NK-92 (cell line): Measurements from ENCODE around the gene COQ9.
"Not testable (repeated sequence)": the region's sequence is repeated elsewhere in the genome, so short reads cannot be mapped to it uniquely, and the experiment has no call there.

ENCODE experiments used
- DNase-seq: peaks from one replicate; lab custom pipeline; 2025; ENCODE audit not compliant: unreplicated experiment; lab: John Stamatoyannopoulos, UW

COQ9 gene

GRCh38 chr16:57426356-57426755 is 20.9 kb upstream of the COQ9 start:
- DNase-seq, result no peak

GRCh38 chr16:57427307-57427706 is 20.0 kb upstream of the COQ9 start:
- no peak for DNase-seq

DNA sequence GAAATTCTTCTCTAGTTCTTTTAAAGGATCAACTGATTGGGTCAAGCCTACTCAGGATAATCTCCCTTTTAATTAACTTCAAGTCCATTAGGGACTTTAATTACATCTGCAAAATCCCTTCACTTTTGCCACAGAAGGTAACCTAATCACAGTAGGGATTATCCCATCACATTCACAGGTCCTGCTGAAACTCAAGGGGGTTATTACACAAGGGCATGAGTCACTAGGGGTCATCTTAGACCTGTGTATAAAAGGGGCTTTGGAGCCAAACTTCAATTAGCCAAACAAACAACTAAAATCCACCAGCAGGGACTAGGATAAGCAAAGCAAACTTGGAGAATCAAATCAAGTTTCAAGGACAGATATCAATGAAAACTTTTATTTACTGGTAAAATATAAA is 19.5 kb upstream of the COQ9 start:
- DNase-seq, result no peak

- no peak for DNase-seq
Observed at GRCh38 chr16:57430955-57431354, 16.3 kb upstream of the COQ9 start.

- no peak for DNase-seq
Observed at GRCh38 chr16:57432505-57432904, 14.8 kb upstream of the COQ9 start.

DNA sequence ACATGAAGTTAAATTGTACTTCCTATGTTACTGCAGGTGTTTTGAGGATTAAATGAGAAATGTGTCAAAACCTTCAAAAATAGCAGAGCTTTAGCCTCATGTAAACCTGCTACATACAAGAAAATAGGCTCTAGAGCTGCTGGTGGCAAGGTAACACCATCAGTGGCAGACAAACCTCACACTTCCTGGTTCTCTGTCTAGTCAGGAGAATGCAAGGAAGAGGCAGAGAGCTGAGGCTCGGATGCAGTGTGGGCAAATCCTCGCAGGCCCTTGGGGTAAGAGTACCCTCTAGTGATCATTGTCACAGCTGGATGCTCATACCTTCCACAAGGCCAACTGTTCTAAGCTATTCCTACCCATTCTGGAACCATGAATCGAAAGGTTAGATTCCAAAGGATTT is 14.3 kb upstream of the COQ9 start:
- DNase-seq, result no peak

- no peak for DNase-seq
Observed at GRCh38 chr16:57434003-57434402, 13.3 kb upstream of the COQ9 start.

DNA sequence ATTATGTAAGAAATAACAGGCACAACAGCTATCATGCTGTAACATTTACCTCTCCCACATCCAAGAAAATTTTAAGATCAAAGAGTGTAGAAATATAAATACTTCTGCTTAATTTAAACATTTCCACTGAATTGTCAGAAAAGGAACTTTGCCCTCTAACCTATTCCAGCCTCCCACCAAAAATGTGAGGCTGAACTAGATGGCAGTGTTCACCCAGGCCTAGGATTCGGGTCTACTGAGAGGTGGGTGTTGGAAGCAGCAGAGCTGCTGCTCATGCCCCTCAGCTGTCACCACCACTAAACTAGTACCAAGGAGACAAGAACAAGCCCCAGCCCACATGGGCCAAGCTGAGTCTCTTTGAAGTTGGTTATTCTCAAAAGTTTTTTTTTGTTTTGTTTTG is 11.4 kb upstream of the COQ9 start:
- DNase-seq, result no peak

DNA sequence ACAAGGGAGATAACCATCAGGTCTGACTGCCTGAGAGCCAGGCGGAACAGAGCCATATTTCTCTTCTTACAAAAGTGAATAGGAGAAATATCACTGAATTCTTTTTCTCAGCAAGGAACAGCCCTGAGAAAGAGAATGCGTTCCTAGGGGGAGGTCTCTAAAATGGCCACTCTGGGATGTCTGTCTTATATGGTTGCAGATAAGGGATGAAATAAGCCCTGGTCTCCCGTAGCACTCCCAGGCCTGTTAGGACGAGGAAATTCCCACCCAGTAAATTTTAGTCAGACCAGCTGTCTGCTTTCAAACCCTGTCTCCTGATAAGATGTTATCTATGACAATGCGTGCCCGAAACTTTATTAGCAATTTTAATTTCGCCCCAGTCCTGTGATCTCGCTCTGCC is 7.3 kb upstream of the COQ9 start:
- DNase-seq, result not testable (repeated sequence)

- not testable (repeated sequence) for DNase-seq
Observed at GRCh38 chr16:57440551-57440950, 6.7 kb upstream of the COQ9 start.

GRCh38 chr16:57444711-57445110 is 2.6 kb upstream of the COQ9 start:
- DNase-seq, result no peak

DNA sequence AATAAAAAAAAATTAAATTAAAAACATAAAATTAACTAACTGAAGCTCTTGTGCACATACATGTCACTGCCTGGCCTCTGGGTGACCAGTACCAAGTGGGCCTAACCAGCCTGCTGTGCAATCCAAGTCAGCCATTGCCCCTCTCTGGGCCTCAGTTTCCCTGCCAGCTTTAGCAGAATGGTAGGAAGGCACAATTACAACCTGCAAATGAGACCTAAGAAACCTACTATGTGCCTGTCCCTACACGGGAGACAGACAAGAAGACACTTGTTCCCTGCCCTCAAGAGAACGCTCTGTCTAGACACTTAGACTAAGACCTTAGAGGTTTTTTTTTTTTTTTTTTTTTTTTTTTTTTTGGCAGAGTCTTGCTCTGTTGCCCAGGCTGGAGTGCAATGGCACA is 1.8 kb upstream of the COQ9 start:
- no peak for DNase-seq

DNA sequence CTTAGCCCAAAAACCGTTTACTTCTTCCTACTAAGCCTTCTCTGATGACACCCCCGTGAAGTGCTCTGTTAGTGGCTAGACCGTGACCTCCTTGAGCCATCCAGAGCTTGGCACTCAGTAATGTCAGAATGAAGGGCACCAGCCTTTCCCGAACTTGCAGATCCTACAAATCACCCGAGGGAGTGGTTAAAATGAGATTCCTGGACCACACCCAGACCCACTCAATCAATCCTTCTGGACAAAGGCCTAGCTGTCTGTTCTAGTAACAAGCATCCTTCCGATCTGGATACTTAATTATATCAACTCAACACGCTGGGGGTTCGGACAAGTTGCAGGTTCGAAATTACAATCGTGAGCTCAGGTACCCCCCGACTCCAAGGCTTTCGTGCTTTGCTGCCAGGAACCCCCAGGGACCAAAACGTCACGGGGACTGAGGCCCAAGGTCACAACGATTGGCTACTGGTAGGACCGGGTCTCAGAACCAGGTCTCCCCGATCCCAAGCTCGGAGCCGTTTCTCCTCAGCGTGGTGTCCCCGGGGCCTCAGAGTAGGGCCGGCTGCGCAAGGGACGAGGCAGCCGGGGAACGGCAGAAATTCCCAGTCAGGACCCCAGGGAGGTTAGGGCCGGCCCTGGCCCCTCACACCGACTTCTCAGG is 621 bp upstream of the COQ9 start:
- DNase-seq, result no peak

DNA sequence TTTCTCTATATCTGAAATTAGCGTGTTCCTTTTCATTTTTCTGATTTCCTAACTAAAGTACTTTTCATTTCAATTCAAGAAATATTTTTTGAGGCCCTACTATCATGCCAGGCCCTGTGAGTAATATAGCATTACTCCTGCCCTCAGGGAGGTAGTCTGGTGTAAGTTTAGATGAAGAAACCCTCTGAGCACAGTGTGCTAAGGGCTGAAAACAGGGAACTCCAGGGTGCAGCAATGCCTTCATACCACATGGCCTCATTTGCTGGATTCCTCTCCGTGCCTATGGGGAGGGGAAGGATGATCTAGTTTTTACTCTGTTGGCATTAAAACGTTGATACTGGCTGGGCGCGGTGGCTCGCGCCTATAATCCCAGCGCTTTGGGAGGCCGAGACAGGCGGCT is 4.7 kb downstream of the COQ9 start:
- no peak for DNase-seq

DNA sequence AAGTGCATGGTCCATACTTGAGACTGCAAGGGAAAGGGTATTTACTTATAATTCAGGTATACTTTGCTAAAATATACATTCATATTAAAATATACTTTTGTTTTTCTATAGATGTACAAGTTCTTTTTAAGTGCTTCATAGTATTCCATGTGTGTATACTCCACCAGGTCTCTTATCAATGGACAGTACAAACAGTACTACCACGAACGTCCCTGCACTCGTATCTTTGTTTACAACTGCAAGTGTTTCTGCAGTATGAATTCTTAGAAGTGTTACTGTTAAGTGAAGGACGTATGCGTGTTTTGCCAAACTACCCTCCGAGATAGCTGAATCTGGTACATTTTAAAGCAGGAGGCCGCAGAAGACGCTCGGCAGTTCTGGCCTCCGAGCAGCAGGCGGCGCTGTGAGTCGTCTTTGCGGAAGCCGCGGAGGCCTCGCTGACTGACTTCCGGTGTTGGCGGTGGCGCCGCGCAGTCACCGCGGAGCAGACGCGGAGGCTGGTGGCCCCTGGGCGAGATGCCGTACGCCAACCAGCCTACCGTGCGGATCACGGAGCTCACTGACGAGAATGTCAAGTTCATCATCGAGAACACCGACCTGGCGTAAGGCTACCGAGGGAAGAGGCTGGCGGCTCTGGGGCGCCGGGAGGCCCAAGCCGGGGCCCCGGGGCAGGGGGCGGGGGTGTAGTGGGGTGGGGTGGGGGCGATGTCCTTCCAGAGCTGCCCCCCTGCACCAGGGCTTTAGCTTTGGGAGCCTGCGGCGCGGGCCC is 15.1 kb downstream of the COQ9 start, which contains the start of gene POLR2C:
Gene POLR2C (plus strand): TSS at position 471 of the 769 bp plus-strand sequence. CDS start 46 bp downstream, at position 517.
- peak; percentile 15 for DNase-seq

DNA sequence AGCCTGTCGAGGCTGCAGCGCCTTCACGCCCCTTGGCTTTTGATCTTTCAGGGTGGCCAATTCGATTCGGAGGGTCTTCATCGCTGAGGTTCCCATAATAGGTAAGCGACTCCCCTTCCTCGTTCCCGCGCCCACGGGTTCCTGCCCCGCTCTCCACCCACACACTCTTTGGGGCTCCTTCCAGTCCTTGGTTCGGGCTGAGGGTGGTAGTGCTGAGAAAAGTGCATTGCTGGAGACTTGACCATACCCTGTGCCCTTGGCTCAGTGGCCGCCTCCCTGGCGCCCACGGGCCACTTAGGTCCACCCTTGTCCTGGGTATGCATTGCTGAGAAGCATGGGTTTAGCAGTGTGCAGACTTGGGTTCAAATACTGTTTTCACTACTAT is 15.7 kb downstream of the COQ9 start:
- DNase-seq, result no peak

- DNase-seq, result no peak
Observed at GRCh38 chr16:57464523-57464922, 17.2 kb downstream of the COQ9 start.

DNA sequence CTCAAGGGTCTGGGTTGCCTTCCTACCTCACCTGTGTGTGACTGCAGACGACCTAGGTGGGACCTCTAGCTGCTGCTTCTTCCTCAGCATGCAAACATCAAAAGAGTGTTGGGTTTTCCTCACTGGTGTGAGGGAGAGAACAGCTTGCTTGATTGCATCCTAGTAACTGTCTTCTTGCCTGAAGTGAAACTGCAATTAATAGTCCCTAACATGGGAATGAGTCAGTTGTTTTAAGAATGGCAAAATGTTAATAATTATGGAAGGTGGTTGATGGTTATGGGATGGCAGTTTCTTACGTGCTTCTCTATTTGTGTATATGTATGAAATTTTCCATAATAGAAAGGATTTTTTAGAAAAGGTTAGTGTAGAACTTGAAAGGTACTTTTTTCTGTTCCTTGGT is 21.1 kb downstream of the COQ9 start:
- DNase-seq, result no peak

DNA sequence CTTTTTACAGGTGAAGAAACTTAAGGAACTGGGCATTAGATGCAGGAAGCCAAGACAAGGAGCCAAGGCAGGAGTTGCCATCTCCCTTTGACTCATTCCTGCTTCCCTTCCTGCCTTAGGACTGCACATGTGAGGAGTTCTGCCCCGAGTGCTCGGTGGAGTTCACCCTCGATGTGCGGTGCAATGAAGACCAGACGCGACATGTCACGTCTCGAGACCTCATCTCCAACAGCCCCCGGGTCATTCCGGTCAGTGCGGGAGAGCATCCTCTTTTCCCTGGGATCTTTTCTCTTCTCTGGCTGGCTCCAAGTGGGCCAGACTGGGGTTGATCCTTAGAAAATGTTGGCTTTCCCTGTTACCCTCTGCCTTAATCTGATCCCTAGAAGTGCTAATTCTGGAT is 21.8 kb downstream of the COQ9 start:
- DNase-seq, result no peak

DNA sequence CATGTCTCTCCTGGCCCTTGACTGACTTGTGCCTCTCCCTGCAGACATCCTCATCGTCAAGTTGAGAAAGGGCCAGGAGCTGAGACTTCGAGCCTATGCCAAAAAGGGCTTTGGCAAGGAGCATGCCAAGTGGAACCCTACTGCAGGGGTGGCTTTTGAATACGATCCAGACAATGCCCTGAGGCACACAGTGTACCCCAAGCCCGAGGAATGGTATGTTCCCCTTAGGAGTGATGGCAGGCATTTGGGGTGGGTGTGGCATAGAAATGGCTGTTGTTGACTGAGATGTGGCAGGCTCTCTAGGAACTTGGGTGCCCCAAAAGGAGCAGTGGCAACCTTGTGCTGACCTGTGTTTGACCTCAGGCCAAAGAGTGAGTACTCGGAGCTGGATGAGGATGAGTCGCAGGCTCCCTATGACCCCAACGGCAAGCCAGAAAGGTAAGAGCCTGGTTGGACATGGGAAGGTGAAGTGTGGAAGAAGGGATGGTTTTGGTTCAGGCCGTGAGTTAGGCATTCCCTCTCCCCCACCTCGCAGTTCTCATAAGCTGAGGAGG is 22.7 kb downstream of the COQ9 start:
- DNase-seq, result no peak

- DNase-seq, result no peak
Observed at GRCh38 chr16:57470711-57471110, 23.4 kb downstream of the COQ9 start.

DNA sequence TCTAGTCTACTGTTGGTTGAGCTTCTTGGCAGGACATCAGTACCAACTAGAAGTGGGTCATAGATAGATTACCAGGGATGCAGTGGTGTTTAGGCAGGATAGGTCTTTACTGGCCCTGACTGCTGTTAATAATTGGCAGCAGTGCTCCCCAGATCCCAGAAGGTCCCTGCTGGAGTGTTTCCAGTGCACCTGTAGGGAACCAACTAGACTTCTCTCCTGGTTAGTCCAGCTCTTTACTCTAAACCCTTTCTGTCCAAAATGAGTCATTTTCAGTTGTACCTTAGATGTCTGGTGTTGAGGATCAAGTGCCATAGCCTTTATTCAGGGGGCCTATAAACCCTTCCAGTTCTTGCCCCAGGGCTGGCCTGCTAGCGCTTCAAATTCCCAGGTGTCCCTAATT is 23.9 kb downstream of the COQ9 start:
- DNase-seq, result no peak
